ENCODE results near the gene TAX1BP1.
"Not testable (repeated sequence)": the region's sequence is repeated elsewhere in the genome, so short reads cannot be mapped to it uniquely, and the experiment has no call there.

The TAX1BP1 gene

GRCh38 chr7:27850531-27850930, 110.6 kb downstream of the TAX1BP1 start:
- no peak for DNase-seq

- DNase-seq: not testable (repeated sequence)
Measured at GRCh38 chr7:27856703-27857485, 116.9 kb downstream of the TAX1BP1 start.

GRCh38 chr7:27860800-27861199, 120.8 kb downstream of the TAX1BP1 start:
- DNase-seq: no peak

GRCh38 chr7:27861747-27862146, 121.8 kb downstream of the TAX1BP1 start:
- no peak for DNase-seq

- DNase-seq: no peak
Measured at GRCh38 chr7:27863880-27864279, 123.9 kb downstream of the TAX1BP1 start.

GRCh38 chr7:27866256-27866655, 126.3 kb downstream of the TAX1BP1 start:
- DNase-seq: no peak

- DNase-seq: no peak
Measured at GRCh38 chr7:27866828-27867672, 127.1 kb downstream of the TAX1BP1 start.

GRCh38 chr7:27868131-27868550, 128.2 kb downstream of the TAX1BP1 start:
- DNase-seq: no peak

GRCh38 chr7:27869056-27869455, 129.1 kb downstream of the TAX1BP1 start:
- no peak for DNase-seq

GRCh38 chr7:27870595-27870994, 130.6 kb downstream of the TAX1BP1 start:
- no peak for DNase-seq

- DNase-seq: no peak
Measured at GRCh38 chr7:27871086-27871485, 131.1 kb downstream of the TAX1BP1 start.

GRCh38 chr7:27871866-27872265, 131.9 kb downstream of the TAX1BP1 start:
- no peak for DNase-seq

GRCh38 chr7:27872356-27873275, 132.7 kb downstream of the TAX1BP1 start:
- DNase-seq: no peak

- no peak for DNase-seq
Measured at GRCh38 chr7:27873981-27874957, 134.3 kb downstream of the TAX1BP1 start.

GRCh38 chr7:27875061-27875460, 135.1 kb downstream of the TAX1BP1 start:
- DNase-seq: no peak

GRCh38 chr7:27875832-27876231, 135.9 kb downstream of the TAX1BP1 start:
- DNase-seq: no peak

- no peak for DNase-seq
Measured at GRCh38 chr7:27876756-27877155, 136.8 kb downstream of the TAX1BP1 start.
